NAMALWA (cell line): ENCODE measurements around the gene TMEM94.
"Not testable (repeated sequence)": the region's sequence is repeated elsewhere in the genome, so short reads cannot be mapped to it uniquely, and the experiment has no call there.

Source experiments
- DNase-seq: peaks from one replicate; pipeline ENCODE4 v3.0.0-alpha.2; 2015; ENCODE audit warnings: low spot score

Gene TMEM94

DNA sequence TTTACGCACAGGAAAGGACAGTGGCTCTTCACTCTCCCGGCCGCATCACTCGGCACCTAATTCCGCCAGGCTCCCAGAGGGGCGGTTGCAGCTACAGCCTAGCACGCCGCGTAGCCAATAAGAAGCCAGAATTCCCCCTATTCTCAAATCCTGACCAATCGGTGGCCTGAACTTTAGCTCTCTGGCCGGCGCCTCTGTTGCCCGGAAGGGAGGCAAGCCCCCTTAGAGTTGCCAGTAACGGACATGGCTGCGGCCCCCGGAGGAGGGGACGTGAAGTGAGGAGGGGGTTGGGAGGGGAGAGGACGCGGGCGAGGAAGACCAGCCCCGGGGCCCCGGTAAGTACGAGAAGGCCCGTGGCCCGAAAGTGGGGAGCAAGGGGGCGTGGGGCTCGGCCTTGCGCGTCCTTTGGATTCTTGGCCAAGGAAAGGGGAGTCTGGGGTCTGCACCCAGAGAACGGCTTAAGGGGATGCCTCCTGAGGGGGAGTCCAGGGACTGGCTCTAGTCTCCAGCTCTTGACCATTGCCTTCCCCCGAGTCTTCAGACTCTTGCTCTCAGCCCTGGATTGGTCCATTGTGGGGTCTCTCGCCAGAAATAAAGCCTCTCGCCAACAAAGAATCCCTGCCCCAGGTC is at the start of gene TMEM94:
TMEM94 (plus strand) TSS at position 219 of the 630 bp plus-strand sequence. CDS start 15,271 bp downstream, outside the sequence.
- peak; percentile 97 for DNase-seq

DNA sequence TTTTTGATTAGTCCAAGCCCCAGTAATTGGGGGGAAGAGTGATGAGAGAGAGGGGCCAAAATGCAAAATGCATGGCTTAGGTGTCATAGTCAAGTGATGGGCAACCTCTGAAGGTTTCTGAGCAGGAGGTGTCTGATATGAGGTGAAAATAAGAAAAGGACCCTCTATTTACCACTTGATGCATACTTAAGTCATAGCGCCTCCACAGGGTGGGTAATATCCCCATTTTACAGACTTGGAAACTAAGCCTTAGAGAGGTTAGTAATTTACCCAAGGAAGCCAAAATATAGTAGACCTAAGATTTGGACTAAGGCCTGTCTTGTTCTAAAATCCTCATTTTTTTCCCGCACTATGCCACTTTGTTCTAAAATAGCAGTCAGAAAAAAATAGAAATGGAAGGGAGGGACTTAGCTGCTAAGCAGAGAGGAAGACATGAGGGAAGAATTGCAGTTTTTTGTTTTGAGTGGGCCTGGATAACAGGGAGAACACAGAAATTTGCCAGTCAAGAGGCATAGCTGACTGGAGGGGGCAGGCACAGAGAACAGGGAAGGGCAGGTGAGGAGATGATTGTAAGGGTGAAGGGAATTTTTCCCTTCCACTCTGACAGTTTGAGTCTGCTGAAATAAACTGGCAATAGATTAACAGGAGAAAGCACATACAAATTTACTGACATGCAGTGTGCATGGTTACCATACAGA is 48.6 kb upstream of the TMEM94 start:
- no peak for DNase-seq

DNA sequence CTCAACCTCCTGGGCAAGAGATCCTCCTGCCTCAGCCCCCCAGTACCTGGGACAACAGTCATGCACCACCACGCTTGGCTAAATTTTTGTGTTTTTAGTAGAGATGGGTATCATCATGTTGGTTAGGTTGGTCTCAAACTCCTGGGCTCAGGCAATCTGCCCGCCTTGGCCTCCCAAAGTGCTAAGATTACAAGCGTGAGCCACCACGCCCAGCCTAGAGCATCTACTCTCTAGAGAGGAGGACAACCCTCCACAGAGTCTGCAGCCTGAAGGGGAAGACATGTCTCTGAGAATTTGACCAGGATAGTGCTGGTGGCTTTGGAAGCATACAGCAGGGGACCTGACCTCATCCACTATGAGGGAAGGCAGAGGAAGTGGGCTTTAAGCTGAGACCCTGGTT is 46.3 kb upstream of the TMEM94 start:
- no peak for DNase-seq

DNA sequence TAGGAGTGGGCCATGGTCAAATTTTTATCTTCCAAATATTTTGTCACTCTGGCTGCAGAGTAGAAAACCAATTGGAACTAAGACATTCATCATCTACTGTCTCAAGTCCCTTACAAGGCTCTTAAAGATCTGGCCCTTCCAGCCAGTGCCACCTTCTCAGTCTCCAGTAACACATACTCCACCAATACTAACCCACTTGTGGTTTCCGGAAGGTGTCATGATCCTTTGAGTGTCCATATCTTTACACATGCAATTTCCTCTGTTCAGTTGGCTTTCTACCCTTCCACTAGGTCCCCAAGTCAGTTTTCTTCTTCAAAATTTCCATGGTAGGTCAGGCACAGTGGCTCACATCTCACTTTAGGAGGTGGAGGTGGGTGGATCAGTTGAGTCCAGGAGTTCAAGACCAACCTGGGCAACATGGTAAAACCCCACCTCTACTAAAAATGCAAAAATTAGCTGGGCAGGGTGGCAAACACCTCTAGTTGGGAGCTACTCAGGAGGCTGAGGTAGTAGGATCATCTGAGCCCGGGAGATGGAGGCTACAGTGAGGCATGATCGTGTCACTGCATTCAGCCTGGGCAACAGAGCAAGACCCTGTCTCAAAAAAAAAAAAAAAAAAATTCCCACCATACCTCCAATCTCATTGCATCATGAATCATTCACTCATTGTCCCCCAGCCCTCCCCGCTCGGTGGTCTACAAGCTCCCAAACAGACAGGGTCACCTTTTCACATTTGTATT is 44.9 kb upstream of the TMEM94 start:
- DNase-seq = no peak

DNA sequence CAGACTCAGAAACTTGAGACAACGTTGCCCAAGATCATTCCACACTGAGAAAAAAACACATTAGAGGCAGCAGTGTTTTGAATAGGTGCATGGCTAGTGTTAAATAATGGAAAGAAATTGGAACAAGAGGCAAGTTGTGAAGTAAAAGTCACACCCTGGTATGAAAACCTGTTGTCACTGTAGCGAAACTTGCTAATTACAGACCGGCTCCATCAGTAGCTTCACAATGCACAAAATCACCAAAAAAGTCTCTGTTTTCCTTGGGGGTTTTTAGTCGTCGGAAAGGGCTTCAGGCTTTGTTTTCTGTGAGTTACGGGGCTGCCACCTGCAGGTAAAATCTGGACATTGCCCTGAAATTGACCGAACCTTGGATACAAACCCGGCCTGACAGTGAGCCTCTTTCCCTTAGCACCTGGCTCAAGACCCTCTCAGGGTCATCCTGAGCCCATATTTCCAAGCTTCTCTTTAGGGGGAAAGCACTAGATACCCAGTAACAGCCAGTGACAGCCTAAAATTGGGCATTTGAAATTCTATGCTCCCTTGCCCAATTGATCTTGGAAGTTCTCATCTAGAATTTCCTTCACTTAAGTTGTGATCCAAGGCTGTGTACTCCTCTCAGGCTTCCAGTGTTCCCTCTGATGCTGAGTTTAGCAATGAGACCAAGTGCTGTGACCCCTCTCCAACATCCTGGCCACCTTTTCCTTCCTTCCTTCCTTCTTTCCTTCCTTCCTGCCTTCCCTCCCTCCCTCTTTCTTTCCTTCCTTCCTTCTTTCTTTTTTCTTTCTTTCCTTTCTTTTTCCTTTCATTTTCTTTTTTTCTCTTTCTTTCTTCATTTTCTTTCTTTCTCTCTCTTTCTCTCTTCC is 43.7 kb upstream of the TMEM94 start:
- DNase-seq = peak; percentile 90

DNA sequence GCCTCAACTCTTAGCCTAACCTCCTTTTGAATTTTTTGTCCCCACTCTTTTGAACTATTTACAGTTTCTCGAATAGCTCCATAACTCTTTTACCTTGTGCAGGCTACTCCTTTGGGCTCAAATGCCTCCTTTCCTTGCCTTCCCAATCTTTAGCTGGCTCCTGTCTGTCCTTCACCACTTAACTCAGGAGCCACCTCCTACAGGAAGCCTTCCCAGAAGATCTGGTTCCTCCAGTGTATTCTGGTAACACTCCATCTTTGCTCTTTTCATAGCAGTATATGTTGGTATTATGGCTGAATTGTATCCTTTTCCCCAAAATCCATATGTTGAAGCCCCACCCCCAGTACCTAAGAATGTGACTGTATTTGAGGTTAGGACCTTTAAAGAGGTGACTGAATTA is 41.9 kb upstream of the TMEM94 start:
- no peak for DNase-seq

DNA sequence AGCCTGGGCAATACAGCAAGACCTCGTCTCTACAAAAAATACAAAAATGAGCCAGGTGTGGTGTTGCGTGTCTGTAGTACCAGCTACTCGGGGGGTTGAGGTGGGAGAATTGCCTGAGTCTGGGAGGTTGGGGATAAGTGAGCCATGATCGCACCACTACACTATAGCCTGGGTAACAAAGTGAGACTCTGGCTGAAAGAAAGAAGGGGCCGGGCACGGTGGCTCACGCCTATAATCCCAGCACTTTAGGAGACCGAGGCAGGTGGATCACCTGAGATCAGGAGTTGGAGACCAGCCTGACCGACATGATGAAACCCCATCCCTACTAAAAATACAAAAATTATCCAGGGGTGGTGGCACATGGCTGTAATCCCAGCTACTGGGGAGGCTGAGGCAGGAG is 40.4 kb upstream of the TMEM94 start:
- DNase-seq = no peak

DNA sequence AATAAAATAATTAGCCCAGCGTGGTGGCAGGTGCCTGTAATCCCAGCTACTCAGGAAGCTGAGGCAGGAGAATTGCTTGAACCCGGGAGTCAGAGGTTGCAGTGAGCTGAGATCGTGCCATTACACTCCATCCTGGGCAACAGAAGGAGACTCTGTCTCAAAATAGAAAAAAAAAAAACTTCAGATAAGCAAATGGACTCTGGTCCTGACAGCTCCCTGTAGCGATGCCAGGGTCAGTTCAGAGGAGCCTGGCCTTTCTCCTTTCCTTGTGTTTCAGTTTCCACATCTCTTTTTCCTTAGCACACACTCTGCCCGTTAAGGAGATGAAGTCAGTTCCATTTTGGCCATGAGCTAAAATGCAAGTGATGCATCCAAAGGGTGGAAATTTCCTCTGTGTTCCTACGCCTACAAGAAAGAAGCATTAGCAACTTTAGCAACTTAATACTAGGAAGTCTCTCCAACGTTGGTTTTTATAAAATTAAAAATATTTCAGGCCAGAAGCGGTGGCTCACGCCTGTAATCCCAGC is 39.3 kb upstream of the TMEM94 start:
- DNase-seq = no peak

DNA sequence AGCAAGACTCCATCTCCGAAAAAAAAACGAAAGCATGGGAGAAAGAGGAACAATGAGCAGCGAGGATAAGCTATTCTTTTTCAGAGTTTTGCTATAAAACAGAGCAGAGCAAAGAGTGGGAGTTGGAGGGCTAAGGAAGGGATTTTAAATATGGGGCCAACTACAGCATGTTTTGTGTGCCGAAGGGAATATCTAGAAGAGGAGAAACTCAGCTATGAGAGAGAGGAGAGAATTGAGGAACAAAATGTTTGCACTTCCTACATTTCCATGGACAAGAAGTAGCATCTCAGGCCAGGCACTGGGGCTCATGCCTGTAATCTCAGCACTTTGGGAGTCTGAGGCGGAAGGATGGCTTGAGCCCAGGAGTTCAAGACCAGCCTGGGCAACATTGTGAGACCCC is 37.9 kb upstream of the TMEM94 start:
- DNase-seq = no peak

DNA sequence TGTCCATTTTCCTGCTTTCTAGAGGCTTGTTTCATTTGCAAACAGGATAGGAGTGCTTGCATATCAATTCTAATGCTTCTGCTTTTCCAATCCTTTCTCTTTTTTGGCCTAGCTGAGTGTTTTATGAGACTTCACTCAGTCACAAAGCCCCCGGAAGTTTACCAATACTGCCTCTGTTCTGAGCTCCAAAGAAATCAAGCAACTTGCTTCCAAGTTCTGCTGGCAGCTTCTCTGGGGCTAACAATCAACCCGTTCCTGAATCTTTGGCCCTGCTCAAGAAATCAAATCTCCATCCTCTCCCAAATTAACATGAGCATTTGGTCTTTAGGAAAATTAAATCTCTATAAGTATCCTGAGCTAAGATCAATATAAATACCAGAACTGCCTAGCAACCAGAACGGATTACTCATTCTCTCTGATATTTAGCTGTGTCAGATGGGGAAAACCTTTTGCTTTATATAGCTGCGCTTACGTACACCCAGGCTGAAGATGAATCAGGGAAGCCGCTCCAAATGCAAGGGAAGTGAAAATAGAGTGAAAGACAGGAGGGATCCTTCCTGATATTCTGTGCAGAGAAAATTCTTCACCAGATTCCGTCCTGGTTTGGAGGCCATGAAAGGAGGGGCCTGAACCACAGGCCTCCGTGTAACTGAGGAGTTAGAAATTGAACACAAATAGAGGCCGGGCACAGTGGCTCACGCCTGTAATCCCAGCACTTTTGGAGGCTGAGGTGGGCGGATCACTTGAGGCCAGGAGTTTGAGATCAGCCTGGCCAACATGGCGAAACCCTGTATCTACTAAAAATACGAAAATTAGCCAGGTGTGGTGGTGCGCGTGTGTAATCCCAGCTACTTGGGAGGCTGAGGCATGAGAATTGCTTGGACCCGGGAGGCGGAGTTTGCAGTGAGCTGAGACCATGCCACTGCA is 27.6 kb upstream of the TMEM94 start:
- DNase-seq = no peak

DNA sequence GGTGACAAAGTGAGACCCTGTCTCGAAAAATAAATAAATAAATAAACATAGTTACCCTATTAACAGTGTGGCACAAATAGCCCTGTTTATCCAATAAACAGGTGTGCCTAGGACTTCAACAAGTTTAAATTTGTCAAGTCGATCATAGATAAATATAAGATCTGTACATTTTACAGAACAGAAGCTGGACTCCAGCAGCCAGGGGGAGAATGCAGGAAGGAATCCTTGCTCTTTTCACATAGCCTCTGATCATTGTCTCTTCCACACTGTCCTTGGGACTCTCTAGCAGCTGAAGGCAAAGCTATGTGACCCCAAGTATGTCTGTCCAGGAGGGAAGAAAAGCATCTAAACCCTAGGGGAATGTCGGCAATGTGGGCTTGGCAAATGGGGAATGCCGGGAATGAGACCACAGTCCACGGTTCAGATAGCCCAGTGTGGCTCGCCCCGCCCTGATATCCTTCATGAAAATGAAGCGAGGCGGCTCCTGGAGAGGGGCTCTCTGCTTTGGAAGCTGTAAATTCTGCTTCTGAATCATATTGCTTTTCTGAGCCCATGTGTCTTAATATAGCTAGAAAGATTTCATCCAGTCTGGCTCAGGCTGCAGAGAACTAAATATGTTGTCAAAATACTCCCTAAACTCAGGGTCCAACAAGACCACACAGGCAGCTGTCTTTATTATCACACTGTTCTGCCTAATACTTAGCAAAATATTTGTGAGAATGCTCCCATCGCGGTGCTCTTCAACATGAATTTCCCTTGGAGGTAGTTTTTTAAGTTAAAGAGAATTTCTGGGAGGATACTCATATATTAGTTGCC is 26.1 kb upstream of the TMEM94 start:
- no peak for DNase-seq

DNA sequence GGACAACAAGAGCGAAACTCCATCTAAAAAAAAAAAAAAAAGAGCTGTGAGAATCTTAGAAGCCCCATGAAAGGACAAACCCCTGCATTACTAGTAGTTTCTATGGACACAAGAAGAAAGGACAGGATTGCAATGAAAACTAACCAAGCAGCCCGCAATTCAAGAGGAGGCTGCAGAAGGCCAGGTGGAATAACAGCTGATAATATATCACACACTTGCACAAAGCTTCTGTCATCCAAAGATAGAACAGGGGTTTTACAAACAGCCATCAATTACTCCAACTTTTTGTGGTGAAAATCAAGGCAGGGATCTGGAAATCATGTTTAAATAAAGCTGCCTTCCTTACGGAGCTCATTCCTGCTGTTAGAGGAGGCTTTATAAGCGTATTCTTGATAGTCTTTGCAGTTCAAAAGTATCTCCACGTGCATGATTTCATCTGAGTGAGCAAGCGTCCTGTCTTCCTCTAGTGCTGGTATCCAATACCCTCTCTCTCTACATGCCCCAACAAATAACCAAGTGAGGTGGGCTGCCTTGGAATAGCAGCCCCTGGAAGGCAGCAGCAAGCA is 23.1 kb upstream of the TMEM94 start:
- DNase-seq = no peak

DNA sequence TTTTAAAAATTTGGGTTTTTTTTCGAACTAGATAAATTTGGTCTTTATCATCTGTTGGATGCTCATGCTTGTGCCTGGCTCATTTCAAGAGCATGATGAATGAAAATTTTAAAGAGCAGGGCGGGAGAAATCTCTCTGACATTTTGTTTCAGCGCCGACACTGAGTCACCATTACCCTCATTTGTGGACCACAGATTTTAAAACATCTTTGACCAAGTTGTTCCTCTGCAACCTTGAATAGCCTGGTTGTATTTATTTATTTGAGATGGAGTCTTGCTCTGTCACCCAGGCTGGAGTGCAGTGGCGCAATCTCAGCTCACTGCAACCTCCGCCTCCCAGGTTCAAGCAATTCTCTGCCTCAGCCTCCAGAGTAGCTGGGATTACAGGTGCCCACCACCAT is 22.0 kb upstream of the TMEM94 start:
- not testable (repeated sequence) for DNase-seq

DNA sequence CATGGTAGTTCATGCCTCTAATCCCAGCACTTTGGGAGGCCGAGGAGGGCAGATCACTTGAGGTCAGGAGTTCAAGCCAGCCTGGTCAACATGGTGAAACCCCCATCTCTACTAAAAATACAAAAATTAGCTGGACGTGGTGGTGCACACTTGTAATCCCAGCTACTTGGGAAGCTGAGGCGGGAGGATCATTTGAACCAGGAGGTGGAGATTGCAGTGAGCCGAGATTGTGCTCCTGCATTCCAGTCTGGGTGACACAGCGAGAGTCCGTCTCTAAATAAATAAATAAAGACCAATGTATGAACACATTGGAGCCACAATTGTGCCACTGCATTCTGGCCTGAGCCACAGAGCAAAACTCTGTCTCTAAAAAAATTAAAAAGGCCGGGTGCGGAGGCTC is 19.0 kb upstream of the TMEM94 start:
- DNase-seq = not testable (repeated sequence)

DNA sequence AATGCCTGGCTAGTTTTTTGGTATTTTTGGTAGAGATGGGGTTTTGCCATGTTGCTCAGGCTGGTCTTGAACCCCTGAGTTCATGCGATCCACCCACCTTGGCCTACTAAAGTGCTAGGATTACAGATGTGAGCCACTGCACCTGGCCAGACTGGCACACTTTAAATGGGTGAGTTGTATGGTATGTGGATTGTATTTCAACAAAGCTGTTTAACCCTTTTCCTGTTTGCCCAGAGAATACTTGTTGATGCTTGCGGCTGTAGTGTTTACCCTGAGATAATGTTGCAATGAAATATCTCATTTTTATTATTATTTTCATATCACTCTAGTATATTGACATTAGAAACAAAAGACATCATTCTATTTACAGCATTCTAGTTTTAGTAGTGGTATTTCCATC is 17.1 kb upstream of the TMEM94 start:
- DNase-seq = no peak

DNA sequence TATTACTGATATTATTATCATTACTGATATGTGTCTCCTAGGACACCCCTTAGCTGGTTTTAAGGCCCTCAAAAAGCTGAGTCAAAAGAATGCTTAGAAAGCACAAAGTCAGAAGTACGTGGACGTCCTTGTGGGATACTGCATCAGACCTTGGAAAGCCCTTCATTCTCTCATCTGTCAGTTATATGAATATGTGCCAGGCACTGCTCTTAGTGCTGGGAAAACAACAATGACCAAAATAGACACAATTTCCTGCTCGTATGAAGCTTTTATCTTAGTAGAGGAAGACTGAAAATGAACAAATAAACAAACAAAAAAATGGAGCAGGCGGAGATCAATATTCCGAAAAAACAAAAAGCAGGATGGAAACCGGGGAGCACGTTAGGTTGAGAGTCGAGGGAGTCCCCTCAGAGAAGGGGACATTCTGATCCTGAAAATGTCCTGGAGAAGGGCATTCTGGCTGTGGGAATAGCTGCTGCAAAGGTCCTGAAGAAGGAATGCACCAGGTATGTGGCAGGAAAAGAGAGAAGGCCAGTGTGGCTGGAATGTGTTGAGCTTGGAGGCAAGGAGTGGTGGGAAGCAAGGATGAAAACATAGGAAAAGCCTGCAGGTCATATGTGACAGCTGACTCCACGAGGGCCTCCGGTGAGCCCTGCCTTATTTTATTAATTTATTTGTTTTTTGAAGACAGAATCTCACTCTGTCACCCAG is 15.5 kb upstream of the TMEM94 start:
- no peak for DNase-seq

DNA sequence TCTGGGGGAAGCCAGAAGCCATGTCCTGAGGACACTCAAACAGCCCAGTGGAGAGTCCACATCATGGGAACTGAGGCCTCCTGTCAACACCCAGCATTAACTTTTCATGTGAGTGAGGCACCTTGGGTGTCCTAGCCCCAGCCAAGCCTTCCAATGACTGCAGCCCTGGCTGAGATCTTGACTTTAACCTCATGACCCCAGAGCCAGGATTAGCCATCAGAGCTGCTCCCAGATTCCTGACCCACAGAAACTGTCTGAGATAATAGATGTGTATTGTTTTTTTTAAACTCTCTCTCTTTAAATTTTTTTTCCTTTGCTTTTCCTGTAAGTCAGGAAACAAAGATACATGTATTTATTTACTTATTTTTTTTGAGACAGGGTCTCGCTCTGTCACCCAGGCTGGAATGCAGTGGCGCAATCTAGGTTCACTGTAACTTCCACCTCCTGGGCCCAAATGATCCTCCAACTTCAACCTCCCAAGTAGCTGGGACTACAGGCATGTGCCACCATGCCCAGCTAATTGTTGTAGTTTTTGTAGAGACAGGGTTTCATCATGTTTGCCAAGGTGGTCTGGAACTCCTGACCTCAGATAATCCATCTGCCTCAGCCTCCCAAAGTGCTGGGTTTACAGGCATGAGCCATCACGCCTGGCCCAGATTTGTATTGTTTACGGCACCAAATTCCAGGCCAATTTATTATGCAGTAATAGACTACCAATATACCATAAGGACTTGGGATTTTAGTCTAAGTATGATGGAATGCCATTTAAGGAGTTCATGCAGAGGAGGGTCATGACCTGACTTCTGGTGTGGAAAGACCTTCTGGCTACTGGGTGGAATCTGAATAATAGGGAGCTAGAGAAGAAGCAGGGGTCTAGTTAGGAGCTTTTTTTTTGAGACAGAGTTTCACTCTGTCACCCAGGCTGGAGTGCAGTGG is 14.0 kb upstream of the TMEM94 start:
- no peak for DNase-seq

DNA sequence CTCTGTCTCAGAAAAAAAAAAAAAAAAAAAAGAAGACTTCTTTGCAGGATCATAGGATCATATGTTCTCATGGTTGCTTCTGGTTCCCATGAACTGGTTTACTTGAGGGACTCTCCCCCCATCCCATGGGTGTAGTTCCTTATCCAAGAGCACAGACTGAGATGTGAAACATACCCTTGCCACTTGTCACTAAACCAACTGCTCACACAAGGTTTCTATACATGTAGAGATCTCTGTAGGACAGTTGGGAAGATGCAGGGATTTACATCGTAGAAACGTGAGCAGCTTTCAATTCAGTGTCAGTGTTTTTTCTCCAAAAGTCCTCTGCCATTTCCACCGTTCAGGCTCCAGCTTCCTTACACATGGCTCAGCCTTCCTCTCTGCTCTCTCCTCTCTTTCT is 11.1 kb upstream of the TMEM94 start:
- DNase-seq = no peak
